Ectodermal cell (in vitro differentiated cells): ENCODE measurements around the gene PRRC2A.

ENCODE experiments used
- H3K27ac ChIP-seq: 2 replicates; pipeline ENCODE4 v1.7.0; 2013; ENCODE audit warnings: mild to moderate bottlenecking, low read depth, low read length; ENCODE audit not compliant: insufficient read depth, poor library complexity, severe bottlenecking
- H3K27me3 ChIP-seq: 2 replicates; pipeline ENCODE4 v1.7.0; 2013; ENCODE audit warnings: mild to moderate bottlenecking, low read length; ENCODE audit not compliant: insufficient read depth, control insufficient read depth, poor library complexity, severe bottlenecking
- H3K36me3 ChIP-seq: one replicate; pipeline ENCODE4 v1.7.0; 2013; ENCODE audit warnings: low read length; ENCODE audit not compliant: control insufficient read depth, insufficient read depth
- H3K4me1 ChIP-seq: one replicate; pipeline ENCODE4 v1.7.0; 2013; ENCODE audit warnings: low read length; ENCODE audit not compliant: control insufficient read depth, insufficient read depth
- H3K4me3 ChIP-seq: 2 replicates; pipeline ENCODE4 v1.7.0; 2013; ENCODE audit warnings: low read depth, low read length, control low read depth; ENCODE audit not compliant: insufficient read depth
- H3K9me3 ChIP-seq: 2 replicates; pipeline ENCODE4 v1.7.0; 2013; ENCODE audit warnings: mild to moderate bottlenecking, low read length, moderate library complexity; ENCODE audit not compliant: control insufficient read depth
- WGBS, 2 experiments: methylation state at CpG; one replicate each; pipeline ENCODE4 v1.1.7; 2013; ENCODE audit warnings: missing lambda C conversion rate in 2 of 2; 5-methylcytosine and 5-hydroxymethylcytosine counted together

PRRC2A gene

DNA sequence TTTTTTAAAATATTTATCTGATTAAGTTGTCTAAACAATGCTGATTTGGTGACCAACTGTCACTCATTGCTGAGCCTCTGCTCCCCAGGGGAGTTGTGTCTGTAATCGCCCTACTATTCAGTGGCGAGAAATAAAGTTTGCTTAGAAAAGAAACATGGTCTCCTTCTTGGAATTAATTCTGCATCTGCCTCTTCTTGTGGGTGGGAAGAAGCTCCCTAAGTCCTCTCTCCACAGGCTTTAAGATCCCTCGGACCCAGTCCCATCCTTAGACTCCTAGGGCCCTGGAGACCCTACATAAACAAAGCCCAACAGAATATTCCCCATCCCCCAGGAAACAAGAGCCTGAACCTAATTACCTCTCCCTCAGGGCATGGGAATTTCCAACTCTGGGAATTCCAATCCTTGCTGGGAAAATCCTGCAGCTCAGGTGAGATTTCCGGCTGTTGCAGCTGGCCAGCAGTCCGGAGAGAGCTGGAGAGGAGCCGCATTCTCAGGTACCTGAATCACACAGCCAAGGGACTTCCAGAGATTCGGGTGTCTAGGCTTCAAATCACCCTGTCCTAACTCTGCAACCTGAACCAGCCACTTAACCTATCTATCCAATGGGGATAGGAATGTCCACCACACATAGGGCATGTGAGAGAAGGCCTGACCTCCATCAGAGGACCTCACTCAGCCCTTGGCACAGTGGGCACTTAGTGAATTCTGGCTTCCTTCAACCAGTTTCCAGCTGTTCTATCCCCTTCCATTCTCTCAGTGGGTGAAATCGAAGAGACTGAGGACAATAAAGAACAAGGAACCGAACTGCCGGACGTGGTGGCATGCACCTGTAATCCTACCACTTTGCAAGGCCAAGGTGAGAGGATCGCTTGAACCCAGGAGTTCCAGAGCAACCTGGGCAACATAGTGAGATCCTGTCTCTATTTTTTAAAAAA lies 42.1 kb upstream of the PRRC2A start:
- Histone ChIP-seq H3K4me1 (peaks cover 6% of the 10 kb centered on the region), H3K36me3 (no peaks in the 10 kb centered on the region), H3K27ac (no peak overlapping the region), H3K4me3 (no peak overlapping the region), H3K27me3 (peaks cover 21% of the 10 kb centered on the region), H3K9me3 (no peaks in the 10 kb centered on the region)
- WGBS, 2 experiments, result 86 to 89% methylated on average over 12 of the region's 12 CpGs

DNA sequence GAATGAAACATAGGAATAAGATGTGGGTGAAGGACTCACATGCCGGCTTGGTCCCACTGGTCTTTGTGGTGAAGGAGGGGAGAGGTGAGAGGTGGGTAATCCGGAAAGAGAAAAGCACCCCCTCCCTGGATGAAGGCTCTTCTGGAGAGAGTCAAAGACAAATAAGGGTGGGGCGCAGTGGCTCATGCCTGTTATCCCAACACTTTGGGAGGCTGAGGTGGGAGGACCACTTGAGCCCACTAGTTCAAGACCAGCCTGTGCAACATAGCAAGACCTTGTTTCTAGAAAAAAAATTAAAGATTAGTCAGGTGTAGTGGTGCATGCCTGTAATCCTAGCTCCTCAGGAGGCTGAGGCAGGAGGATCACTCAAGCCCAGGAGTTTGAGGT lies 41.4 kb upstream of the PRRC2A start:
- H3K9me3 ChIP-seq, result no peaks in the 10 kb centered on the region
- no peaks in the 10 kb centered on the region for H3K36me3 ChIP-seq
- no peak overlapping the region for H3K27ac ChIP-seq
- 92 to 94% methylated on average over 3 of the region's 3 CpGs for WGBS, 2 experiments
- peaks cover 6% of the 10 kb centered on the region for H3K4me1 ChIP-seq
- H3K27me3 ChIP-seq, result peaks cover 21% of the 10 kb centered on the region
- no peak overlapping the region for H3K4me3 ChIP-seq

DNA sequence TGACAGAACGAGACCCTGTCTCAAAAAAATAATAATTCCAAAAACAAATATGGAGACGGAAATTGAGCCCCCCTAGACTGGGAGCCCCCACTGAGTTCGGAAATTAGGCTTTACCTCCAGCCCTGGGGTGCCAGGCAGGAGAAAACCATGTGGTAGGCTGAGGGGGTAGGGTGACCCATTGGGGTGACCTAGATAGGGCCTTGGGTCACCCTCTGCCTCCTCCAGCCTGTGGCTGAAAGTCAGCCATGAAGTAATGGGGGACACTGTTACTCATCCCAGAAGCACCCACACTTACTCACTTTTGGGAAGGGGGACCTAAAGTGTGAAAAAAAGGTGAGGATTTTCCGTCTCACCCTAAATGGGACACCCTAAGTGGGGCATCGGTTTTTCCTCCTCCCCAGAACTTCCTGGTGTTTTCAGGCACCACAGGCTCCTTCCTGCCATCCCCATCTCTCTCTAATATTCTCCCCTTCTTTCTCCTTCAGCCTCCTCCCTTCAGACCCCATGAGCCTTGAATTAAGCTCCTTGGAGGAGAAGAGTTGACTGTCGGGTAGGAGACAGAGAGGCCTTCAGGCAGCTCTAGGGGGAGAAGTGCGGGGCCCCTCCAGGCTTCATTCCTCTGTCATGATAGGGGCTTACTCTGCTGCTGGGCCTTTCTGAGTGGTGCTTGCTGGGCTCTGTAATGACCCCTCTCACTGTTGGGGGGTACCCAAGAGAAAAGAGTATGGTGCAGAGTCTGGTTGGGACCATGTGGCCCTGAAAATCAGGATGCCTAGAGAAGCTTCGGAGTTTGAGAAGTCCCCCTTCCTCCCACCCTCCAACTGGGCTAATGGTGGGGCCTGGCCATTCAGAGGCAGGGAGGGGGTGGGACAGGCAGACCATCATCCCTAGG lies 40.7 kb upstream of the PRRC2A start:
- H3K27me3 ChIP-seq, result peaks cover 21% of the 10 kb centered on the region
- 88 to 92% methylated on average over 7 to 8 of the region's 8 CpGs for WGBS, 2 experiments
- H3K4me1 ChIP-seq, result peaks cover 6% of the 10 kb centered on the region
- no peaks in the 10 kb centered on the region for H3K36me3 ChIP-seq
- H3K4me3 ChIP-seq, result no peak overlapping the region
- no peaks in the 10 kb centered on the region for H3K9me3 ChIP-seq
- H3K27ac ChIP-seq, result no peak overlapping the region

DNA sequence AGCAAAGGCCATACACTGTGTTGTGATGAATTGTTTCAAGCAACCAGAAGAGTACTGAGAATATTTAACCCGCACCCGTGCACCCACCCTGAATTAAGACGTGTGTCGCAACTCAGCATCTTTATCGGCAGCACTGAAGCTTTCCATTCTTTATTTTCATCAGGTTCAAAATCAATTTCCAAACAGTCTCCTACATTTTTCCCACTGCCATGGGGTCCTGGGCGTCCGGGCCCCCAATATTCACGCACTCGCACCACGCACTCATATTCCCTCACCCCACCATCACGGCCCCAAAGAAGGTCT lies 40.1 kb upstream of the PRRC2A start:
- H3K27ac ChIP-seq, result no peak overlapping the region
- H3K9me3 ChIP-seq, result no peaks in the 10 kb centered on the region
- H3K4me1 ChIP-seq, result peaks cover 6% of the 10 kb centered on the region
- H3K36me3 ChIP-seq, result no peaks in the 10 kb centered on the region
- peak overlapping the region; percentile 71 for H3K4me3 ChIP-seq
- H3K27me3 ChIP-seq, result peaks cover 21% of the 10 kb centered on the region
- 68 to 70% methylated on average over 11 of the region's 11 CpGs for WGBS, 2 experiments

DNA sequence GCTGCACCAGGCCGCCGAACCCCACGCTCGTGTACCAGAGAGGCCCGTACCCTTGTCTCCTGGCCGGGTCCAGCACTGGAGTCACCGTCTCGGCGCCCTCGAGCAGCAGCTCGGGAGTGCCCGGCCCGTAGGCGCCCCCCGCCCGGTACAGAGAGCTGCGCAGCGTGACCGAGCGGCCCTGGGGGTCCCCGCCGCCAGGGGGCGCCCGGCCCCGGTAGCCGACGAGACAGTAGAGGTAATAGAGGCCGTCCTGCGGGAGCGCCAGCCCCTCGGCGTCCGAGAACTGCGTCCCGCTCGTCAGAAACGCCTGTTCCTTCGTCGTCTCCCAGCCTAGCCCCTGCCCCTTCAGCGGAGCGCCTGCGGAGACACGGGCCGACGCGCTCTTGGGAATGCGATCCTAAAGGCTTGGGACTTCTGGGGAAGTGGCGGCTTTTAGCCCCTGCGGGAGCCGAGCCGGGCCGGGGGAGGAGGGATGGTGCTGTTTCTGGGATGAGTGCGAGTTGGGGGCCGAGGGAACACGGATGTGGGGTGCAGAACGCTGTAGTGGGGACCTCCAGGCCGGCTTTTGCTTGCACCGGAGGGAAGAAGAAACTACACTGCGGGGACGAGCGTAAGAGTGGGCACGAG lies 39.6 kb upstream of the PRRC2A start:
- Histone ChIP-seq H3K27ac (no peak overlapping the region), H3K4me3 (peak overlapping the region; percentile 71)

DNA sequence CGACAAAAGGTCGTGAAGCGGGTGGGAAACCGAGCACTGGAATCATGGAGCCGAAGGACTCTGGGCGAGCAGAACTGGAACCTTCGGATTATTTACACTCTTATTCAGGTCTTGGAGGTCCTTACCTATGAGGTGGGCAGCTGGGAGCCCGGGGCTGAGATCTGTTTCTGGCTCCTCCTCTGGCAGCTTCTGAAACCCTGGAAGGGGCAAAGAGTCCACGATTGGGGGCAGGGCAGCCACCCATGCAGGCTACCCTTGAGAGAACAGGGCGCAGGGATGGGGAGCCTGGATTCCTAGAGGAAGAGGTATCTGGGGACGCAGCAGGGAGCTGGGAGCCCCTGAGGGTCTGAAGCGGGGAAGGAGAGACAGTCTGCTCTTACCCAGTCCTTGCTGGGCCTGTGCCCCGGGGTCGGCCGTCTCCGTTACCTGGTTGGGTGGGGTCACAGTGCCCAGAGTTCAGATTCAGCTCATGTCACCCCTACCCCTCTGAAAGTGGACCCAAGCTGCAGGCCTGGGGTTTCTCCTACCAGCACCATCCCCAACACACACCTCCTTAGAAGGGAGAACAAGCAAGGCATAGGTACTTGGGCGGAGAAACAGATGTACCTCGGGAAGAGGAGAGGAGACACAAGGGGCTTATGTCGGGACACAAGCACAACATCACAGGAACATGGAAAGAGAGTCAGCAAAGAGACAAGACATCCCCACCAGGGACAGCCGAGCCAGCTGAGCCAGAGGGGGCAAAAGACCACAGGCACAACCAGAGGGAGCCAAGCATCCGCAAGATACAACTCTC lies 38.9 kb upstream of the PRRC2A start:
- H3K36me3 ChIP-seq, result no peaks in the 10 kb centered on the region
- H3K4me3 ChIP-seq, result peak overlapping the region; percentile 71
- no peaks in the 10 kb centered on the region for H3K9me3 ChIP-seq
- H3K4me1 ChIP-seq, result peaks cover 6% of the 10 kb centered on the region
- peaks cover 21% of the 10 kb centered on the region for H3K27me3 ChIP-seq
- 32 to 33% methylated on average over 21 of the region's 21 CpGs for WGBS, 2 experiments
- no peak overlapping the region for H3K27ac ChIP-seq

More for the DNA sequence above, 39.6 kb upstream of the PRRC2A start:
- H3K4me1 ChIP-seq, result peaks cover 6% of the 10 kb centered on the region
- H3K36me3 ChIP-seq, result no peaks in the 10 kb centered on the region
- H3K9me3 ChIP-seq, result no peaks in the 10 kb centered on the region
- whole genome bisulfite sequencing, 2 experiments, result 1 to 2% methylated on average over 62 of the region's 62 CpGs
- H3K27me3 ChIP-seq, result peaks cover 21% of the 10 kb centered on the region

DNA sequence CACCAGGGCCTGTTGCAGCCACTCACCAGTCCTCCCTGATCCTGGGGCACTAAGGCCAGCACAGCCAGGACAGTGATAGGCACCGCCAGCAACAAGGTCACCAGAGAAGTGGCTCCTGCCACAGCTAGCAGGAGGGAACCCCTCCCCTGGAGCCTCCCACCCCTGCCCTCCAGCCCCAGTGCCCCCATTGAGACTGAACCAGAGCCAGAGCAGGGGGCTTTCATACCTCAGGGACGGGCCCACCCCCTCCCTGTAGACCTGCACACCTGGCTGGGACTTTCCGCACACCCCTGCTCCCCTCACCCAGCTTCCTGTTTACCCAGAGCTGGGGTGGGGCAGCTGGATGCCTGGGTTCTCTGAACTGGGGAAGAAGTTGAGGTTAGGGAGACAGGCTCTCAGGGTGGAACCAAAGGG lies 38.3 kb upstream of the PRRC2A start, which contains the start of gene LTB:
TSS of gene LTB (minus strand) at position 195 of the 414 bp plus-strand sequence. CDS start at position 188, 7 bp downstream.
- Histone ChIP-seq H3K27me3 (peaks cover 21% of the 10 kb centered on the region), H3K9me3 (no peaks in the 10 kb centered on the region), H3K36me3 (no peaks in the 10 kb centered on the region), H3K27ac (no peak within 1 kb of the TSS), H3K4me3 (peak within 1 kb of the TSS; percentile 71), H3K4me1 (peaks cover 6% of the 10 kb centered on the region)
- 86 to 91% methylated on average over 3 of the region's 3 CpGs for WGBS, 2 experiments

DNA sequence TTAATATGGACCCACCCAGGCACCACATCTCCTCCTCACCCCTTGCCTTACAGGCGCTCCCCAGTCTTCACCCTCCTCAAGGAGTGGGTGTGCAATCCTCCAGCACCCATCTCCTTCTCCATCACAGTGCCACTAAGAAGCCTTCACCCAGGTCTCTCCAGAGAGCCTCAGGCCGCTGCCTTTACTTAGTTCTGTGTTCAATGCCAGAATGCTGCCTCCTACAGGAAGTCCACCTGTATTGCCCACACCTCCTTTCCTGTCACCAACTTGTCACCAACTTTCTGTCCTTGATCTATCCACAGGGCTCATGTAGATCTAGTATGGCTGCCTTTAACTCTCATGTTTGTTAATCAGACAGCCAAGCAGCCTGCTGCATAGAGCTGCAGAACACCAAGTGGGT lies 35.0 kb upstream of the PRRC2A start:
- peaks cover 17% of the 10 kb centered on the region for H3K27me3 ChIP-seq
- no peak overlapping the region for H3K4me3 ChIP-seq
- H3K36me3 ChIP-seq, result no peaks in the 10 kb centered on the region
- 64 to 72% methylated on average over 2 of the region's 2 CpGs for WGBS, 2 experiments
- peaks cover 2% of the 10 kb centered on the region for H3K4me1 ChIP-seq
- no peaks in the 10 kb centered on the region for H3K9me3 ChIP-seq
- no peak overlapping the region for H3K27ac ChIP-seq

DNA sequence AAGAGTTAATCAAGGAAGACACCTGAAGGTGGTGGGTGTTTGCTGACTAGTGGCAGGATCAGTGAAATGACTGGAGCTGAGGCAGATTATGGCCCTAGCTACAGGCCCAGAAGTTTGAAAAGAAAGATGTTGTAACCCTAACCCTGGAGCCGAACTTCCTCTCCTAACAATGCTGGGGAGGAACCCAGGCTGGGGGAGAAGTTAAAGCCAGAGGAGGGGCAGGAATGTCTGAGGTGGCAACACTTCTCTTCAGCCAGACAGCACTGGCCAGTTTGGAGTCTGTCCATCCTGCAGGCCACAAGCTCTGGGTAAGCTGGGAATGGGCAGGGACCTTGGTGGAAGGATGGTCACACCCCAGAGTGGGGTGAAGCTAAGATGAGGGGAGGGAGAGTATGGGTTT lies 34.5 kb upstream of the PRRC2A start, which contains the start of gene LST1:
TSS of gene LST1 (plus strand) at position 270 of the 400 bp plus-strand sequence. CDS start 1,023 bp downstream, outside the sequence.
- no peak within 1 kb of the TSS for H3K27ac ChIP-seq
- WGBS, 2 experiments, result 57 to 70% methylated on average over 1 of the region's 1 CpG
- no peak within 1 kb of the TSS for H3K4me3 ChIP-seq
- H3K4me1 ChIP-seq, result no peaks in the 10 kb centered on the region
- H3K36me3 ChIP-seq, result no peaks in the 10 kb centered on the region
- H3K27me3 ChIP-seq, result peaks cover 14% of the 10 kb centered on the region
- H3K9me3 ChIP-seq, result no peaks in the 10 kb centered on the region
